IMR-90 (cell line): ENCODE results near the gene LGI4. TPM values are rescaled to one million over a fixed set of nuclear protein-coding genes. Genes with fewer than 3 reads are reported as not detected.
"Not testable (repeated sequence)": the region's sequence is repeated elsewhere in the genome, so short reads cannot be mapped to it uniquely, and the experiment has no call there.

Experiments
- ATAC-seq: fragments of 200-7000 bp; cut with Tn5 transposase; 2 replicates; pipeline ENCODE4 v1.9.1; 2020; ENCODE audit warnings: low read depth, mild to moderate bottlenecking, moderate library complexity
- BruUV-seq: library from RNA; stranded (reverse); fragments of 400-500 nt; replicated peaks from 2 replicates; lab custom pipeline; 2021; lab: Mats Ljungman, UMichigan
- CTCF ChIA-PET: fragments of 300-600 bp; formaldehyde crosslinking; extraction: SDS; loops from one replicate; lab custom pipeline; 2021; ENCODE audit warnings: antibody characterized with exemption; lab: Yijun Ruan, JAX
- POLR2A ChIA-PET: fragments of 300-600 bp; sonication (Branson Sonifier 250); formaldehyde crosslinking; loops from one replicate; lab custom pipeline; 2022; ENCODE audit warnings: antibody characterized with exemption; ENCODE audit not compliant: unreplicated experiment; lab: Charles Lee
- DNase-seq: peaks from one replicate; pipeline ENCODE4 v3.0.0; 2013
- H2AFZ ChIP-seq: replicated peaks from 2 replicates; pipeline ENCODE3; 2013; ENCODE audit warnings: low read length, mild to moderate bottlenecking; ENCODE audit not compliant: poor library complexity
- H2AK5ac ChIP-seq: 2 replicates; pipeline ENCODE4 v1.6.1; 2013; ENCODE audit warnings: low read depth, low read length, inconsistent platforms
- H2AK9ac ChIP-seq: replicated peaks from 2 replicates; pipeline ENCODE3; 2013; ENCODE audit warnings: mild to moderate bottlenecking, low read depth, low read length, moderate library complexity; ENCODE audit not compliant: poor library complexity
- H2BK120ac ChIP-seq: 2 replicates; pipeline ENCODE4 v1.6.1; 2013; ENCODE audit warnings: low read depth, low read length, inconsistent platforms
- H2BK15ac ChIP-seq: 3 replicates; pipeline ENCODE4 v1.6.1; 2013; ENCODE audit warnings: low read depth, low read length, inconsistent platforms
- H2BK20ac ChIP-seq: 2 replicates; pipeline ENCODE4 v1.6.1; 2013; ENCODE audit warnings: low read depth, mild to moderate bottlenecking, inconsistent platforms, low read length, moderate library complexity
- H2BK5ac ChIP-seq: 2 replicates; pipeline ENCODE4 v1.6.1; 2013; ENCODE audit warnings: mild to moderate bottlenecking, low read depth, low read length, inconsistent platforms; ENCODE audit not compliant: poor library complexity, severe bottlenecking
- H3K14ac ChIP-seq: replicated peaks from 2 replicates; pipeline ENCODE4 v1.6.1; 2013; ENCODE audit warnings: low read depth, low read length, inconsistent platforms
- H3K18ac ChIP-seq: 2 replicates; pipeline ENCODE4 v1.6.1; 2013; ENCODE audit warnings: low read depth, low read length, control low read depth
- H3K23ac ChIP-seq: 2 replicates; pipeline ENCODE4 v1.6.1; 2013; ENCODE audit warnings: low read depth, low read length, inconsistent platforms
- H3K27ac ChIP-seq: 2 replicates; pipeline ENCODE4 v1.5.1; 2013; ENCODE audit warnings: mild to moderate bottlenecking, control low read depth, low read length; ENCODE audit not compliant: insufficient read depth
- H3K27me3 ChIP-seq: 2 replicates; pipeline ENCODE4 v1.6.1; 2013; ENCODE audit warnings: low read length; ENCODE audit not compliant: control insufficient read depth, insufficient read depth
- H3K36me3 ChIP-seq: 2 replicates; pipeline ENCODE4 v1.6.1; 2013; ENCODE audit warnings: low read length, mixed read lengths; ENCODE audit not compliant: control insufficient read depth, insufficient read depth
- H3K4ac ChIP-seq: 2 replicates; pipeline ENCODE4 v1.6.1; 2013; ENCODE audit warnings: low read depth, low read length, inconsistent platforms
- H3K4me1 ChIP-seq: 2 replicates; pipeline ENCODE4 v1.6.1; 2013; ENCODE audit warnings: low read length, mixed read lengths; ENCODE audit not compliant: control insufficient read depth, insufficient read depth
- H3K4me2 ChIP-seq: 2 replicates; pipeline ENCODE4 v1.6.1; 2013; ENCODE audit warnings: low read depth, mild to moderate bottlenecking, control low read depth, low read length, moderate library complexity
- H3K4me3 ChIP-seq: 2 replicates; pipeline ENCODE4 v1.5.1; 2013; ENCODE audit warnings: low read depth, mild to moderate bottlenecking, control low read depth, low read length, moderate library complexity; ENCODE audit not compliant: insufficient read depth
- H3K56ac ChIP-seq: 2 replicates; pipeline ENCODE4 v1.6.1; 2013; ENCODE audit warnings: low read length, inconsistent platforms; ENCODE audit not compliant: insufficient read depth; ENCODE audit errors: extremely low read depth
- H3K79me1 ChIP-seq, 2 experiments: 2 replicates each; pipeline ENCODE4 v1.6.1; 2013; ENCODE audit warnings: low read length in 2 of 2, inconsistent platforms in 1 of 2, low read depth in 1 of 2
- H3K9ac ChIP-seq: 2 replicates; pipeline ENCODE4 v1.6.1; 2013; ENCODE audit warnings: low read depth, low read length, control low read depth
- H3K9me1 ChIP-seq: 2 replicates; pipeline ENCODE4 v1.6.1; 2013; ENCODE audit warnings: low read length, inconsistent platforms; ENCODE audit not compliant: insufficient read depth
- H3K9me3 ChIP-seq: 2 replicates; pipeline ENCODE4 v1.6.1; 2013; ENCODE audit warnings: low read length; ENCODE audit not compliant: control insufficient read depth, insufficient read depth
- H4K20me1 ChIP-seq: 2 replicates; pipeline ENCODE4 v1.6.1; 2013; ENCODE audit warnings: low read length, inconsistent platforms; ENCODE audit not compliant: insufficient read depth
- H4K5ac ChIP-seq: 2 replicates; pipeline ENCODE4 v1.6.1; 2013; ENCODE audit warnings: mild to moderate bottlenecking, low read depth, low read length, control low read depth
- H4K8ac ChIP-seq, 2 experiments: 2 replicates each; pipeline ENCODE4 v1.6.1; 2013; ENCODE audit warnings: low read depth in 2 of 2, low read length in 2 of 2, control low read depth in 1 of 2, inconsistent platforms in 1 of 2
- H4K91ac ChIP-seq: 2 replicates; pipeline ENCODE4 v1.6.1; 2013; ENCODE audit warnings: low read depth, low read length, inconsistent platforms; ENCODE audit not compliant: insufficient read depth
- CEBPB ChIP-seq: IDR thresholded peaks from 2 replicates; pipeline ENCODE4 v1.6.1; 2012; ENCODE audit warnings: low read depth, low read length, improper control_type of control experiment
- USF2 ChIP-seq: fragments of 150-350 bp; IDR thresholded peaks from 2 replicates; pipeline ENCODE4 v1.6.1; 2017; ENCODE audit warnings: mild to moderate bottlenecking, antibody characterized with exemption, low read length, low read depth
- WGBS, 2 experiments: methylation state at CpG; one replicate each; pipeline versions ENCODE4 v1.1.5 to v1.1.7; 2013; ENCODE audit warnings: missing lambda C conversion rate in 2 of 2; ENCODE audit not compliant: insufficient read length in 1 of 2; ENCODE audit errors: extremely low coverage in 2 of 2; 5-methylcytosine and 5-hydroxymethylcytosine counted together
- dilution Hi-C: fragments of 300-500 bp; cut with HindIII; formaldehyde crosslinking; loops from one replicate; pipeline ENCODE4 v1.14.3; 2018; ENCODE audit warnings: low sequenced_read_pairs; ENCODE audit not compliant: unreplicated experiment
- in situ Hi-C: fragments of 300-500 bp; cut with MboI; formaldehyde crosslinking; loops from 3 replicates; pipeline ENCODE4 v1.14.3; 2019; ENCODE audit warnings: low sequenced_read_pairs, inconsistent platforms, mixed read lengths
- intact Hi-C: fragments of 100-400 bp; cut with micrococcal nuclease; formaldehyde crosslinking; loops from 2 replicates; pipeline ENCODE4 v1.10.0; 2022
- polyA plus RNA-seq, 3 experiments: library from polyadenylated mRNA; depleted of rRNA; stranded (reverse); fragments of >200 nt; gene quantifications; 2 replicates each; pipeline ENCODE4 v1.2.3, GENCODE V29; 2012; ENCODE audit warnings: low replicate concordance in 1 of 3
- total RNA-seq: library from RNA; depleted of rRNA; stranded (reverse); fragments of >200 nt; gene quantifications from 2 replicates; pipeline ENCODE4 v1.2.3, GENCODE V29; 2012

Gene LGI4
- total and polyA plus RNA-seq, 2 of the 4 experiments (the other 2 are of a cell fraction) = 0.10 TPM; not detected in 1

DNA sequence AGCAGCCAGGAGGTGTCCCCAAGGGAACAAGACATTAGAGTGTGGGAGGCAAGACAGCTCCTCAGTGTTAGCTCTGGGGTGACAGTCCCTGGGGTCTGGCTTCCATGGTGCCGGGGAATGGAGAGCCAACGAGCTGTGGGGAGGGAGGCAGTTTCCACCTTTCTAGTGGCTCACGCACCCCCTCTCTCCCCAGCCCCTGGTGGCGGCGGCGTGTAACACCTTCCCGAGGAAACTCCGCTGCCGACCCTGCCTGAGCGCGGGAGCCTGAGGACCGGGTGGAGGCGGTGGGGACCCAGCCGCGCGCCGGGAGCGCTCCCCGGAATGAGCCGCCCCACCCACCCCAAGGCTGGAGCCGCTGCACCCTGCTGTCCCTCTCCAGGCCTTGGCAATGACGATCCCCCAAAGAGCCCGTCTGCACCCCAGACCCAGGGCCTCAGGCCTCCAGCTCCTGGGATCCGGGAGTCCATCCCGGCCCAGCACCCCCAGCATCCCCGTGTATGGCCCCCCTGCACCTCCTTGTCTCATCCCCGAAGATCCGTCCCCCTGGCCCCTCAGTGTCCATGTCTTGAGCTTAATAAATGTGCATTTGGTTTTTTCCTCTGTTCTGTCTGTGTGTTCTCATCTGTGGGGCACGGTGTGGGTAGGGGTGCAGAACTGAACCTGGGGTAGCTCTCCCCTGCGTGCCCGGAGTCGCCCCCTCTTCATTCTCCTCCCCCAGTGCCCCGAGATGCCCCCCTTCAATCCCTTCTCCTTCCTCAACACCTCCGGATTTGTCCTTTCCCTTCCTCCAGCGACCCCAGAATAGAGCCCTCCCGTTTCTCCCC, 19.1 kb upstream of the LGI4 start (continued):
- no peak for TF ChIP-seq CEBPB
- TF ChIP-seq USF2 = no peak

DNA sequence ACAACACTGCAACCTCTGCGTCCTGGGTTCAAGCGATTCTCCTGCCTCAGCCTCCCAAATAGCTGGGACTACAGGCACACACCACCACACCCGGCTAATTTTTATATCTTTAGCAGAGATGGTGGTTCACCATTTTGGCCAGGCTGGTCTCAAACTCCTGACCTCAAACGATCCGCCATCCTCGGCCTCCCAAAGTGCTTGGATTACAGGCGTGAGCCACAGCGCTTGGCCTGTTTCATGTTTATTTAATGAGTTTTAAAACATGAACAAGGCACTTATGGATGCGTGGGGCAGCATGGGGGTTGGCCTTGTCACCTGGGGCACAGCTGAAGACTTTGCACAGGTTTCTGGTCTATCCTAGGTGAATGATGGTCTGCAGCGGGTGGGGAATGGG, 18.3 kb upstream of the LGI4 start:
- H3K9me3 ChIP-seq, H4K91ac ChIP-seq, H4K5ac ChIP-seq, H3K4me2 ChIP-seq, H2BK120ac ChIP-seq, dilution Hi-C loops, H3K56ac ChIP-seq, H3K4me3 ChIP-seq, BruUV-seq, H3K23ac ChIP-seq, intact Hi-C loops, in situ Hi-C loops, DNase-seq, H3K4ac ChIP-seq, H3K14ac ChIP-seq, H3K27me3 ChIP-seq, H2BK20ac ChIP-seq, H3K27ac ChIP-seq, H4K20me1 ChIP-seq, H2BK5ac ChIP-seq, POLR2A ChIA-PET, H3K4me1 ChIP-seq, H2AK9ac ChIP-seq, H4K8ac ChIP-seq, H3K9ac ChIP-seq, H3K18ac ChIP-seq, H2BK15ac ChIP-seq, ATAC-seq: not testable (repeated sequence)
- Histone ChIP-seq H3K79me1 (peaks cover 8 to 39% of the 10 kb centered on the region in 2 experiments; a peak in 2 of 4 replicates), H3K9me1 (peaks cover 12% of the 10 kb centered on the region; the same call in 1 of the 2 replicates), H2AK5ac (0 out of 2 replicates have a peak overlapping the region, but pooled peaks have one; percentile 9), H3K36me3 (peaks cover 11% of the 10 kb centered on the region), H2AFZ (peak overlapping the region; percentile 100)
- WGBS, 2 experiments = 33% methylated on average over 1 of the region's 10 CpGs; no CpG with 5 or more reads in 1 of the 2 experiments
- CTCF ChIA-PET = interaction anchor here (0.6 to 1.2 kb wide), 2 partner anchors 12 to 618 kb away, joined by 3 to 4 read pairs; no protein-coding TSS in a partner anchor
